Activated CD4-positive, alpha-beta memory T cell treated with anti-CD3 and anti-CD28 coated beads, Interleukin-2, amount 10 ng/mL, durations not matched to agents 7 days and 5 days (primary cell): Measurements from ENCODE around the gene DNLZ. TPM values are rescaled to one million over a fixed set of nuclear protein-coding genes. Genes with fewer than 3 reads are reported as not detected.
A peak's percentile ranks its signal among the peaks of the same experiment; 100 is the strongest.
"Not testable (repeated sequence)": the region's sequence is repeated elsewhere in the genome, so short reads cannot be mapped to it uniquely, and the experiment has no call there.

ENCODE experiments used
- CTCF ChIA-PET: fragments of 350-600 bp; sonication (Branson Sonifier 250); formaldehyde crosslinking; loops from one replicate; lab custom pipeline; 2021; ENCODE audit warnings: antibody characterized with exemption, inconsistent platforms; lab: Charles Lee
- POLR2A ChIA-PET: fragments of 350-600 bp; sonication (Branson Sonifier 250); formaldehyde crosslinking; loops from one replicate; lab custom pipeline; 2021; ENCODE audit warnings: antibody characterized with exemption; lab: Charles Lee
- DNase-seq: peaks from one replicate; pipeline ENCODE4 v3.0.0-alpha.2; 2020
- H3K27ac Mint-ChIP-seq: one replicate; pipeline ENCODE4 v1.8.0; 2021; ENCODE audit warnings: mild to moderate bottlenecking, mixed read lengths
- H3K27me3 Mint-ChIP-seq: one replicate; pipeline ENCODE4 v1.8.0; 2021; ENCODE audit warnings: mixed read lengths
- H3K36me3 Mint-ChIP-seq: one replicate; pipeline ENCODE4 v1.8.0; 2021; ENCODE audit warnings: low read depth, mixed read lengths
- H3K4me1 Mint-ChIP-seq: one replicate; pipeline ENCODE4 v1.8.0; 2021; ENCODE audit warnings: mixed read lengths
- H3K4me3 Mint-ChIP-seq: one replicate; pipeline ENCODE4 v1.8.0; 2021; ENCODE audit warnings: mild to moderate bottlenecking, mixed read lengths
- H3K9me3 Mint-ChIP-seq: one replicate; pipeline ENCODE4 v1.8.0; 2021; ENCODE audit warnings: mixed read lengths
- total RNA-seq, 2 experiments: library from RNA; stranded (reverse); gene quantifications; one replicate each; pipeline ENCODE4 v1.2.3, GENCODE V29; 2021

Gene DNLZ
- total RNA-seq, 2 experiments from 2014 or later: 11.5 TPM

DNA sequence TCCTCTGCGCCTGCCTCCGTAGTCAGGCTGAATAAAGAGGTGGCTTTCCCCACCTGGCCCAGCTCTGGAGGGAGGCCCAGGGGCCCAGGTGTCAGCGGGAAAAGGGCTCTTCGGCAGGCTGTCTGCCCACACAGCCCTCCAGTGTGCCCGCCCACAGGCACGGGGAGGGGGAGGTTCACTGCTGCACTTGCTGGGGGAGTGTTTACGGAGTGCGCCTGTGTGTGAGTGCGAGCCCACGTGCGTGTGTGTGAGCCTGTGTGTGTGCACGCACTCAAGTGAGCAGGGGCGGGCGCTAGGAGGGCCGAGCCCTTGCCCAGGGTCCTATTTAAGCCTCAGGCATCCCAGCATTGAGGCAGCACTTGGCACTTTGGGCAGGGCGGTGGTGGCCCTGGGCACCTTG, 10.9 kb downstream of the DNLZ start:
- Mint-ChIP-seq H3K36me3 (no peaks in the 10 kb centered on the region), H3K4me1 (no peaks in the 10 kb centered on the region)

DNA sequence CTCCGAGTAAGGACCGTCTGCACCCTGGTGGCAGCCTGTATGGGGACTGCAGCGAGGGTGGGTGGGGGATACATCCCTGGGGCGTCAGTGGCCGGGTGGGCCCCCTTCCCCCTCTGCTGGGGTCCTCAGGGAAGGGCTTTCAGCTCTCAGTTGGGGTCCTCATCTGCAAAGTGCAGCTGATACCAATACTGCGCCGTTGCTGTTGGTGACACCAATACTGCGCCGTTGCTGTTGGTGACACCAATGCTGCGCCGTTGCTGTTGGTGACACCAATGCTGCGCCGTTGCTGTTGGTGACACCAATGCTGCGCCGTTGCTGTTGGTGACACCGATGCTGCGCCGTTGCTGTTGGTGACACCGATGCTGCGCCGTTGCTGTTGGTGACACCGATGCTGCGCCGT, 11.7 kb downstream of the DNLZ start:
- H3K36me3 Mint-ChIP-seq, H3K27me3 Mint-ChIP-seq, DNase-seq, H3K27ac Mint-ChIP-seq, POLR2A ChIA-PET, H3K4me1 Mint-ChIP-seq, CTCF ChIA-PET, H3K9me3 Mint-ChIP-seq: not testable (repeated sequence)
- peak overlapping the region; percentile 17 for H3K4me3 Mint-ChIP-seq

More for the DNA sequence above, 10.9 kb downstream of the DNLZ start:
- Mint-ChIP-seq H3K4me3 (no peak overlapping the region), H3K27ac (no peak overlapping the region), H3K27me3 (no peaks in the 10 kb centered on the region), H3K9me3 (no peaks in the 10 kb centered on the region)
- DNase-seq: no peak
- ChIA-PET CTCF (no interaction called here), POLR2A (no interaction called here)

DNA sequence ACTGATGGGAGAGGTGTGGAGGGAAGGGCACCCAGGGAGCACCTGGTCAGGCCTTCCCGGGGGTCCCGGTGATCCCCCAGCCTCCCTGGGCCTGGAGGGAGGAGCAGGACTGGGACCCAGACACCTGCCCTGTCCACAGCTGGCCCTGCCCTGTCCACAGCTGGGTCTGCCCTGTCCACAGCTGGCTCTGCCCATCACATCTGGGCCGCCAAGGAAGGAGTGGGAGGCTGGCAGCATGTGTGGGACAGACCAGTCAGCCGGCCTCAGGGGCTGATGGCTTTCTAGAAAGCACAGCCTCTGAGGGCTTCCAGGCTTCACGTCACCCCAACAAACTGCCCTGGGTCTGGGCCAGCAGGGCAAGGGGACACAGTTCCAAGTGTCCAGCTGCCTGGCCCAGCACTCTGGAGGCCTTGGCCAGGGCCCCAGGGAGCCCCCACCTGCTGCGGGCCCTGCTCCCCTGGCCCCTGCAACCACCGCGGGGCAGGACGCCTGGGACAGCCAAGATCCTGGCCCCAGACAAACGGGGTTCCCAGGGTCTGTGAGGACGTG, 12.2 kb downstream of the DNLZ start:
- no peak for DNase-seq
- H3K4me1 Mint-ChIP-seq: no peaks in the 10 kb centered on the region
- POLR2A ChIA-PET: no interaction called here
- H3K36me3 Mint-ChIP-seq: no peaks in the 10 kb centered on the region
- H3K4me3 Mint-ChIP-seq: no peak overlapping the region
- H3K9me3 Mint-ChIP-seq: no peaks in the 10 kb centered on the region
- CTCF ChIA-PET: no interaction called here
- no peaks in the 10 kb centered on the region for H3K27me3 Mint-ChIP-seq
- no peak overlapping the region for H3K27ac Mint-ChIP-seq

DNA sequence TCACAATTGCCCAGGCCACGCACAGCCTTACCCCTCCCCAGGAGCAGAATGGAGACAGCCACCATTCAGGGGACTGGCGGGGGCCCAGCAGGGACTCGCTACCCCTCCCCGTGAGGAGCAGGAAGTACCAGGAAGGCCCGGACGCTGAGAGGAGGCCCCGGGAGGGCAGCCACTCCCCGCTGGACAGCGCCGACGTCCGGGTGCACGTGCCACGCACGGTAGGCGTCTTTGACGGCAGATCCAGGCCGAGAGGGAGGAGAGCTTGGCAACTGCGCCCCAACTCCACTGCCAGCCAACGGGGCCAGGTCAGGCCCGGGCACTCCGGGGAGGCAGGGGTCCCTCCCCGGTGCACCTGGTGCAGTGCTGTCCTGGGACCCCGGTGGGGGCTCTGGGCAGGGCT, 14.0 kb downstream of the DNLZ start:
- Mint-ChIP-seq H3K27me3 (no peaks in the 10 kb centered on the region), H3K36me3 (no peaks in the 10 kb centered on the region), H3K27ac (no peak overlapping the region), H3K4me3 (no peak overlapping the region), H3K4me1 (no peaks in the 10 kb centered on the region), H3K9me3 (no peaks in the 10 kb centered on the region)
- ChIA-PET POLR2A (no interaction called here), CTCF (no interaction called here)
- DNase-seq: no peak

DNA sequence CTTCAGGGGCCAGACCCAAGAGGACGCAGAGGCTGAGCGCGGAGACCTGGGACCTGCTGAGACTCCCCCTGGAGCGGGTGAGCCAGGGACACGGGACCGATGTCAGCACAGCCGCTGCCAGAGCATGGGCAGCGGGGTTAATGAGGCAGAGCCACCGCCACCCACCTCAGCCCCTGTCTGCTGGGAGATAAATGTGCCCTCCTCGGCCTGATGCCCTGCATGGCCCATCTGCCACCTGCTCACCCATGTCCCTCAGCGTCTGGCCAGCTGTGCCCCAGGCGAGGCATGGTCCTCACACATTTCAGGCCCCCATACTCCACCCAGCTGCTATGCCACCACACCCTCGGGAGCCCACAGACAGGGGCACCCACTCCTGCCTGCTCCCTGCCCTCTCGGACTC, 14.9 kb downstream of the DNLZ start:
- POLR2A ChIA-PET: no interaction called here
- no peaks in the 10 kb centered on the region for H3K9me3 Mint-ChIP-seq
- DNase-seq: no peak
- CTCF ChIA-PET: no interaction called here
- no peak overlapping the region for H3K4me3 Mint-ChIP-seq
- no peaks in the 10 kb centered on the region for H3K36me3 Mint-ChIP-seq
- H3K4me1 Mint-ChIP-seq: no peaks in the 10 kb centered on the region
- H3K27me3 Mint-ChIP-seq: no peaks in the 10 kb centered on the region
- H3K27ac Mint-ChIP-seq: no peak overlapping the region

DNA sequence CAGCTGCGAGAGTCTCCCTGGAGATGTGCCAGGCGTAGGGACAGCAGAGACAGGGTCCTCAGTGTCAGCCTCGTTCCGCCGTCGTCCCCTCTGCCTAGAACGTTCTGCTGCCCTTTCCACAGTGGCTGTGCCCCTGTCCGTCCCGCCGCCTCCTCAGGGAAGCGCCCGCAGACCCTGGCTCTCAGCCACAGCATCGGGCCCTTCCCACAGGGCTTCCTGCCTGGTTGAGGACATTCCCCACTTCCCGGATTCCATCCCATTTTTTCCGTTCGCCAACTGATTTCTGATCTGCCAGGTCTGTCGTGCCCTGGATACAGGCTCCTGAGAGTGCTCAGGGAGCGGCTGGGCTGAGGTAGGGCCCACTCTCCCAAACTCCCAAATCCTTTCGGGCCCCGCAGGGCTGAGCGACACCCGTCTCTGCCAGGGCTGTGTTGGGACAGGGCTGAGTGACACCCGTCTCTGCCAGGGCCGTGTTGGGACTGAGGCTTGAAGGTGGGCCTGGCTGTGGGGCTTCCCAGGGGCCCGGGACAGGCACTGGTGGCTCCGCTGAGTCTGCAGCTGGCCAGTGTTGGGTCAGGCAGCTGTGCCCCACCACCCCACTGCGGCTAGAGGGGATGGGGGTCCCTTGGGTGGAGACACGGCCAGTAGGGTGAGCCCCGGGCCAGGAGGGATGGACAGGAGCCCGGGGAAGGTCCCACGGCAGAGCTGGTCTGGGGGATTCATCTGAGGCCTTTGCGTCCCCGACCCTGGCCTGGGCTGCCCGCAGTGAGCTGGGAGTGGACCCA, 15.9 kb downstream of the DNLZ start:
- no peak overlapping the region for H3K27ac Mint-ChIP-seq
- POLR2A ChIA-PET: no interaction called here

DNA sequence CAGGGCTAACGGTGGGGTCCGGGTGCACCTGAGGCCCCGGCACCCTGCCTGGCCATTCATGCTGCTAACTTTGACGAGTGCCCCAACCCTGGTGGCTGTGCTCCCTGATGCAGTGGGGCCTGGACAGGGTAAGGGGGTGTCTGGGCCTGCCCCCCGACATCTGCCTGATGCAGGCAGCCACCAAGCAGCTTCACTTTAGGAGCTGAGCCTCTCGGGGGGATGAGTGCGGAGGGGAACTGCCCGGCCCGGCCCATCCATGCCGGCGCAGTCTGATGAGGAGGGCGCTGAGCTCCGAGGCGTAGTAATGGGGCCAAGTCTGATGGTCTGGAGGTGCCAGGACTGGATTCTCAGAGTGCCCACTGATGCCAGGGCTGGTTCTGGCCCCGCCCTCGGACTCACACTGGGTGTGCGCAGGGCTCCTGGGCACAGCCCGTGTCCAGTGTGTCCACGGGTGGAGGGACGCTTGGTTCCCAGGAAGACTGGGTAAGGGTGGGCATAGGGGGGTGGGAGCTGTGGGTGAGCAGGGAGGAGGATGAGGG, 16.5 kb downstream of the DNLZ start:
- Mint-ChIP-seq H3K27ac (no peak overlapping the region), H3K4me3 (no peak overlapping the region), H3K27me3 (no peaks in the 10 kb centered on the region), H3K36me3 (no peaks in the 10 kb centered on the region), H3K9me3 (no peaks in the 10 kb centered on the region), H3K4me1 (no peaks in the 10 kb centered on the region)
- no peak for DNase-seq
- ChIA-PET CTCF (no interaction called here), POLR2A (no interaction called here)

More for the DNA sequence above, 15.9 kb downstream of the DNLZ start:
- H3K36me3 Mint-ChIP-seq: no peaks in the 10 kb centered on the region
- no peak for DNase-seq
- no peaks in the 10 kb centered on the region for H3K27me3 Mint-ChIP-seq
- H3K4me3 Mint-ChIP-seq: no peak overlapping the region
- H3K4me1 Mint-ChIP-seq: no peaks in the 10 kb centered on the region
- CTCF ChIA-PET: no interaction called here
- H3K9me3 Mint-ChIP-seq: no peaks in the 10 kb centered on the region

DNA sequence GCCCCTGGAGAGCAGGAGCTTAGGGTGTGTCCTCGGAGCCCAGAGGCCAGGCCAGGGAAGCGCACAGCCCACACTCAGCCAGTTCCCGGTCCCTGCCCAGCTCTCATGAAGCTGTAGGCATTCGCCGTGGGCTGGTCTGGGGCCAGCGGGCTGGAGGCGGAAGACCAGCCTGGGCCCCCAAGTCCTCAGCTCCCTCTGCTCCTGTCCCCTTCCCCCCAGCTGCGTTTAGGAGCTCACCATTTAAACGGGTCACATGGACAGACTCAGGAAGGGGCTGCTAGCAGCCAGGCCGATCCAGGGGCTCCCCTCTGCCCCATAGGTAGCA, 17.4 kb downstream of the DNLZ start:
- no peaks in the 10 kb centered on the region for H3K4me1 Mint-ChIP-seq
- no peaks in the 10 kb centered on the region for H3K9me3 Mint-ChIP-seq
- CTCF ChIA-PET: no interaction called here
- POLR2A ChIA-PET: no interaction called here
- no peak overlapping the region for H3K27ac Mint-ChIP-seq
- H3K36me3 Mint-ChIP-seq: no peaks in the 10 kb centered on the region
- H3K27me3 Mint-ChIP-seq: no peaks in the 10 kb centered on the region
- no peak for DNase-seq
- H3K4me3 Mint-ChIP-seq: no peak overlapping the region

DNA sequence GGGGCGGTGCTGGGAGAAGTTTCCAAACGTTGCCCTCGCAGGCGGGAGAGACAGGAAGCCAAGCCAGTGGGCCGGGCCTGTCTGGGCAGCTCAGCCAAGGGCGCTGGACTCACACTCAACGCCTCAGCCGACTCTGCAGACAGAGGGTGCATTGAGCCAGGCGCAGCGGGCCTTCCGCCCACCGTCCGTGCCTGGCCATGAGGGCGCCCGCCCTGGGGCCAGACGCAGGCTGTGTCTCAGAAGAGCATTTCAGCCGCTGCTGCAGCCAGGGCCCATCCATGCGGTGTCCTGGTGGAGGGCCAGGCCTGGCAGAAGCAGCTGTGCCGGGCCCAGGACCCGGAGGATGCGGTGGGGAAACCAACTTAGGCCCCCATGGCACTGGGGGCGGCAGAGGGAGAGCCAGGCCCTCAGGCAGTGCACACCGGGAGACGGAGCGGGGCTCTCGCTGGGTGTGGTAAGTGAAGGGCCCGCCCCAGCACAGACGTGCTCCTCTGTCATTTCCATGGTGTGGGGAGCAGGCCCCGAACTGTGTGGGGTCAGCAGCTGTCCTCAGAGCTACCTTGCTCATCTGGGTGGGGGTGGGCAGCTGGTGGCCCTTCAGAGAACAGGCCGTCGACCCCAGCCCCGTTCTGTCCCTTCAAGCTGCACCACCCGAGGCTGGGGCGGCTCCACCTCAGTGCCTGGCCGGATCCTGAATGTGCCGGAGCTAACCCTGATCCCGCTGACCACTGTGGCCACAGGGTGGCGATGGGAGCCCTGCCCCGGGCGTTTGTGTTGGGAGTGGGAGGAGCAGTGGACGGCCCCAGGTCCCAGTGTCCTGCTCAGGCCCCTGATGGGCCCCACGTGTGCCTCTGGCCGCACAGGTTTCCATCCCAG, 18.0 kb downstream of the DNLZ start:
- Mint-ChIP-seq H3K27ac (no peak overlapping the region), H3K36me3 (no peaks in the 10 kb centered on the region), H3K27me3 (no peaks in the 10 kb centered on the region), H3K9me3 (no peaks in the 10 kb centered on the region), H3K4me1 (no peaks in the 10 kb centered on the region), H3K4me3 (no peak overlapping the region)
- ChIA-PET POLR2A (interaction anchor here (1.2 kb wide), 1 partner anchor 17 kb away, joined by 4 read pairs; no protein-coding TSS in a partner anchor), CTCF (no interaction called here)
- DNase-seq: no peak

DNA sequence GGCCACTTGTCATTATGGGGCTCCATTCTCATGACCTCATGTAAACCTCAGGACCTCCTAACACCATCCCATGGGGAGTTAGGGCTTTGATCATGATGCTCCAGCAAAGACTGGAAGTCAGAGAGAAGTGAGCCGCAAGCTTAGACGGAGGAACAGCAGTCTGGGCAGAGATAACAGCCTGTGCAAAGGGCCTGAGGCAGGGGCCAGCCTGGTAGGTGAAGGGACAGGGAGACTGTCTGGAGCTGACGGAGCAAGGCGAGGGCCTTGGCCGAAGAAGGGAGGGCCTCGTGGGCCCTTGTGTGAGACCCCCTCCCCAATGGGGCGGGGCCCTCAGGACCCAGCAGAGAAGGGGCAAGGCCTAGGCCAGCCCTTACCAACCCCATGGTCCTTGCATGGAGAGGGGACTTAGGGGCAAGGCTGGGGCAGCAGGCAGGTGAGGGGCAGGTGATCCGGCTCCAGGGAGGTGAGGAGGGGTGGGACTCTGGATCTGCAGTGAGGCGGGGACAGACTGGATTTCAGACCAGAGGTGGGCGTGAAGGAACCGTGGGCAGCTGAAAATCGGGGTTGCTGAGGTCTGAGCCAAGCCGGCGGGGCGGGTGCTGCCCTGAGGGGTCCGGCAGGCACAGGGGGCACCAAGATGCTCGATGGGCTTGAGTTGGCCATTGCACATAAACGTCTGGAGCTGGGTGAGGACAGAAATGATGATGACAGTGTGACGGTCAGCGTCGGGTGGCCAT, 18.8 kb downstream of the DNLZ start:
- no peak for DNase-seq
- H3K27ac Mint-ChIP-seq: no peak overlapping the region
- POLR2A ChIA-PET: interaction anchor here (1.2 kb wide), 1 partner anchor 18 kb away, joined by 4 read pairs; no protein-coding TSS in a partner anchor
- no peaks in the 10 kb centered on the region for H3K9me3 Mint-ChIP-seq
- H3K4me3 Mint-ChIP-seq: no peak overlapping the region
- CTCF ChIA-PET: no interaction called here
- no peaks in the 10 kb centered on the region for H3K4me1 Mint-ChIP-seq
- H3K36me3 Mint-ChIP-seq: no peaks in the 10 kb centered on the region
- H3K27me3 Mint-ChIP-seq: no peaks in the 10 kb centered on the region

DNA sequence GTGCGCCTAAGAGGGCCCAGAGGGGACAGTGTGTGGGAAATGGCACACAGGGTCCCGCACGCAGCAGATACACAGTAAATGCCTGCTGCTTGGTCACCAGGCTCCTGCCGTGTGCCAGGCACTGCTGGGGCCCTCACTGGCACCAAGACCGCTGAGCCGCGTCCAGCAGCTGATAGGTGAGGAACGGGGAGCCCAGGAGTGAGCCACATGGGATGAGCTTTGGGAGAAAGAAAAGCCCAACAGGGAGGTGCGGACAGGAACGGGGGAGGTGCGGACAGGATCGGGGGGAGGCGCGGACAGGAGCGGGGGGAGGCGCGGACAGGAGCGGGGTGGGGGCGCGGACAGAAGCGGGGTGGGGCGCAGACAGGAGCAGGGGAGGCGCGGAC, 19.7 kb downstream of the DNLZ start:
- H3K27me3 Mint-ChIP-seq: no peaks in the 10 kb centered on the region
- no peaks in the 10 kb centered on the region for H3K4me1 Mint-ChIP-seq
- POLR2A ChIA-PET: interaction anchor here (1.2 kb wide), 1 partner anchor 19 kb away, joined by 4 read pairs; no protein-coding TSS in a partner anchor
- no peak overlapping the region for H3K27ac Mint-ChIP-seq
- no peaks in the 10 kb centered on the region for H3K9me3 Mint-ChIP-seq
- H3K4me3 Mint-ChIP-seq: no peak overlapping the region
- CTCF ChIA-PET: no interaction called here
- no peaks in the 10 kb centered on the region for H3K36me3 Mint-ChIP-seq
- no peak for DNase-seq

DNA sequence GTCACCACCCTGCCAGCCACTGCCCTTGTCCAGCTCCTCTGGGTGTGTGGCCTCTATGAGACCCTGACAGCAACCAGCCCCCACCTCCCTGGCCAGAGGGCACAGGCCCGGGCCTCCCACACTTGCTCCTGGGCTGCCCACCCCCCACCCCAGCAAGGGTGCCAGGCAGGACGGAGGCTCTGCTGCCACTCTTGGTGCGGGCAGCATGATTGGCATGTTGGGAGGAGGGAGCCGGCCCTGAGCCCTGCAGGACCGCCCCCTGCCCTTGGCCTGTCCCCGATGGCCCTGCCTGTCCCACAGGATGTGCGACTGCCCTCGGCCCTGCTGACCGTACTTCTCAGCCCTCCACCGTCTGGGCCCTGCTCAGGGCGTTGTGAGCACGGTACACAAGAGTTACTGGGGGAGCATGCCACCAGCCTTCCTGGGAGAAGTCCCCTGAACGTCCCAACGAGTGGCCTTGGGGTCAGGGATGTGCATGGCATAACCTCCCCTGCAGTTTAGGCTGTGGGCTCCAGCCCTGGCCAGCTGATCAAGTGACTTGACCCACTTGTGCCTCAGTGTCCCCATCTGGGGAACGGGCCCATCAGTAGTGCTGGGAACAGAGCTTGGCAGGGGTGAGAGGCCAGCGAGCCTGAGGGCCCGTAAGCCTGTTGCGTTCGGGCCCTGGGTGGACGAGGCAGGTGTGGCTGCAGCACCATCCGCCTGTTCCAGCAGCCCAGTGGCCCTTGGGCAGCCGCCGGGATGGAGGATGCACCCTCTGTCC, 20.2 kb downstream of the DNLZ start:
- ChIA-PET CTCF (no interaction called here), POLR2A (no interaction called here)
- Mint-ChIP-seq H3K27me3 (no peaks in the 10 kb centered on the region), H3K4me1 (no peaks in the 10 kb centered on the region), H3K36me3 (no peaks in the 10 kb centered on the region), H3K4me3 (no peak overlapping the region), H3K27ac (no peak overlapping the region), H3K9me3 (no peaks in the 10 kb centered on the region)
- no peak for DNase-seq
